Measurements from ENCODE around the gene IL1RAP.

IL1RAP gene

DNA sequence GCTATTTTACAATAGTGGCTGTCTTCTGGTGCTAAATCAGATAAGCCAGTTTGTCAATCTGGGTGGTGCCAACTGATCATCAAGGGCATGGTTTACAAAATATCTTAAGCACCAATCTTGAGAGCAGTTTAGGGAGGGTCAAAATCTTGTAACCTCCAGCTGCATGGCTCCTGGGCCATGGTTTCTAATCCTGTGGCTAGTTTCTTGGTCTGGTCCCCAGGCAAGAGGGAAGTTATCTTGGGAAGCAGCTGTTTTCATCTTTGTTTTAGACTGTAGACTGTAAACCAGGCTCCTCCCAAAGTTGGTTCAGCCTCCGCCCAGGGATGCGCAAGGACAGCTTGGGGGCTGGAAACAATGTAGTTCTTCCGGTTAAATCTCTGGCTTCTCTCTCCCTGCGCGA is 166.8 kb downstream of the IL1RAP start:
- DNase-seq: no peak

- DNase-seq: no peak
Observed at GRCh38 chr3:190684776-190685175, 170.9 kb downstream of the IL1RAP start.

DNA sequence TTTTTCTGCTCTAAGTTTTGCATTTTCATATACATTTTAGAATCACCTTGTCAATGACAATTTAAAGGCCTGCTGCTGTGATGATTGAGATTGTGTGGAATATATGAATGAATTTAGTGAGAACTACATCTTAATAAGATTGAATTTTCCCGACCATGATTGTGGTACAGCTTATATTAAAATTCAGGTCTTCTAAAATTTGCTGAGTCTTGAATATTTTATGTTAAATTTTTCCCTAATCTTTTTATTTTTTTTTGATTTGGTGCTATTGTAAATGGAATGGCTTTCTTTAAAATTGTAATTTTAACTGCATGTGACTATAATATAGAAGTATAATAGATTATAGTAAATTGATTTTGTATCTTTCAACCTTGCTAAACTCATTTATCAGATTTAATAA is 172.1 kb downstream of the IL1RAP start:
- no peak for DNase-seq

GRCh38 chr3:190690246-190690645 is 176.4 kb downstream of the IL1RAP start:
- DNase-seq: no peak

DNA sequence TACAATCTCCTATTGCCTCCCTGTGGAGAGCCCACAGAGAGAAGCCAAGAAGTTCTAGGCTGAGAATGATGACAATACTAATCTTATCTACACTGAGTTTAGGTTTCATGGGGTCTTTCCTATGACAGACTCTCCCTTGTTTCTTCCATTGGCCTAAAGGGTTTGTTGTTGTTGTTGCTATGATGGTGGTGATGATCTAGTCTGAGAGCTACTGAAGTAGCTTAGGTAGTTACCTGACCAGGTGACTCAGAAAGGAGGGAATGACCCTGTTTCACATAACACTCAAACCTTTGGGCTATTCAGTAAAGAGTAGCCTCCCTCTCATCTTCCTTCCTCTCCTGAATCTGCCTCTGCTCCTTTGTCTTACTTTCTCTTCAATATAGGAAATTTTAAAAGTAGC is 178.4 kb downstream of the IL1RAP start:
- DNase-seq: no peak

- DNase-seq: no peak
Observed at GRCh38 chr3:190694335-190695001, 180.6 kb downstream of the IL1RAP start.

DNA sequence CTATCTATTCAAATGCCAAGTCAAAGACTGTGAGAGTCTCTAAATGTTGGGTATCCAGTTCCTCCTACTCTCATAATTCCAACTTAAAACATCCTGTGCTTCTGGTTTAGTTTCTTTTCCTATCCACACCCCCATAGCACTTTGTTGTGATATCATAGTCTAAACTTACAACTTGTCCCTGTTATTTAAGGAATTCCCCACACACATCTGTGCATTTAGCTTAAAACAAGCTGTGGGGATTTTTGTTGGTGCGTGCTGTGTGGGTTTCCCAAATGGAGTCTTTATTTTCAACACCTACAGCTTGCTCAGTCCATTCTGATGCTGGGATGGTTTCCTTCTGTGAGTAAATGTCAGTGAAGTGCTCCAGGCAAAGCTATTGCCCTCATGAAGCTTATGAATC is 181.3 kb downstream of the IL1RAP start:
- no peak for DNase-seq

DNA sequence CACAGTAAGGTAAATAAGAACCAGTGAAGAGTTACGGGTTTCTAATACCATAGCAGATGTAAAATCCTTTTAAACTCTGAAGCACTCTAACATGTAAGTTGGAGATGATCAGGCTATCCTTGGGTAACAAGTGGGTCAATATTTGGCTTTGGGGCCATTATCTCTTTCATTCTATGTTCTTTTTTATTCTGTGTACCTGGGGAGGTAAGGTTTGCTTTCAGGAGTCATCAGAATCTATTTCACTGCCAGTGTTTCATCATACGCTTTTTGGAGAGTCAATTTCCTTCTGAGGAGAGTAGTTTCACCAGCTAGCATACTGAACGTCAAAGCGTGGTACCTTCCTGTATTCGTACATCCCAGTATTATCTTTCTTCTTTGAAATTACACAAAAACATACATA is 182.1 kb downstream of the IL1RAP start:
- DNase-seq: no peak

DNA sequence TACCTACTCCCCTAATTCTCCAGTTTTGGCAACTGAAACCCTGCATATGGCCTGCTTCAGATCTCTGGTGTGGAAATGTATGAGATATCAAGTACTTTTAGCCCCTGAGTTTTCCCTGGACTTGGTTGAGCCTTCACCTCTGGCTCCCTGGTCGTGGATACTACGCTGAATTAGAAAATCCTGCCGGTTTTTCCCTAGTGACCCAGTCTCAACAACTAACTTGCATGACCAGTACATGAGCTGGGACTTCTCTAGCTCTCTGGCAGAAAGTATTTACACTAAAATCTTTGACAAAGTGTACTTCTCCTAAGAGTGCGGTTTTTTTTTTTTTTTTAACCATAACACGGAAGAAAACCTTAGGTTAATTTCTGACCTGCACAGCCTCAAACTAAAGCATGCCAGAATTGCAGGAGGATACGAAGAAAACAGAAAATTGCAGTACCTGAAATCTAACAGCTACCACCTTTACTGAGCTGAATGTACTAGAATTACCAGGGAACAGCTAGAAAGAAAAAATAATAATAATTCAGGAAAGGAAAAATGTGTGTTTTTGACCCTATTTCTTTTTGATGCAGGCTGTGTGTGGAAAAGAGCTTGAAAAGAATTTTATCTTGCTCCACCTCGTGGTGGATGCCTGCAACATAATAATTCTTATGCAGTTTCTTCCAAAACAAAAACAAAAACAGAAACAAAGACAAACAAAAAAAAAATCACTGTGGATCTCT is 183.1 kb downstream of the IL1RAP start:
- no peak for DNase-seq

DNA sequence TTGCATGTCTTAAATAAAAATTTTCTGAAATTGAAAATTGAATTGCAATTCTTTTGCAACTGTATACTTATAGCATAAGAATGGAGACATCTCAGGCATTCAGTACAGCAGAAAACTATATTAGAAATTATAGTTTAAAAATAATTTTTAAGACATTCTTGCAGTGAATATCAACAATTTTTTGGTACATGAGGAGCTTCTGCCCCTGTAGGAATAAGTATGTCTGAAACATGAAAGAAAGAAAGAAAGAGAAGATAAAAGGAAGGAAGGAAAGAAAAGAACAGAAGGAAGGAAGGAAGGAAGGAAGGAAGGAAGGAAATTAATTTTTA is 183.6 kb downstream of the IL1RAP start:
- DNase-seq: no peak

DNA sequence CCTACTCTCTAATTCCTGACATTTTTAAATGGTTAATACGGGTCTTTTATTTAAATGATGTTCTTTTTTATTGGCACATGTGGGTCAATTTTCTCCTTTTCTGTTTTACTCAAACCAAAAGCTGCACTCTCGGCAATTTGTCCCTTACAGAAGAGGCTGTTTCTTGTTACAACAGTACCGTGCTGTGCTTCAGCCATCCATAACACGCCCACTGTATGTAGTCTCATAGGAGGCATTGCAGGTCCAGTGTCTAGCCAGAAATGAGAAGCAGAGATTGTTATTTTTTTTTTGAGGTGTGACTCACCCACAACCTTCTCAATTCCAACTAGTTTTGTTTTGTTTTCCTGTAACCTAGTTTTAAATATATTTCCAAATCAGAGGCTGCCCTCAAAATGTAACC is 184.0 kb downstream of the IL1RAP start:
- DNase-seq: no peak

DNA sequence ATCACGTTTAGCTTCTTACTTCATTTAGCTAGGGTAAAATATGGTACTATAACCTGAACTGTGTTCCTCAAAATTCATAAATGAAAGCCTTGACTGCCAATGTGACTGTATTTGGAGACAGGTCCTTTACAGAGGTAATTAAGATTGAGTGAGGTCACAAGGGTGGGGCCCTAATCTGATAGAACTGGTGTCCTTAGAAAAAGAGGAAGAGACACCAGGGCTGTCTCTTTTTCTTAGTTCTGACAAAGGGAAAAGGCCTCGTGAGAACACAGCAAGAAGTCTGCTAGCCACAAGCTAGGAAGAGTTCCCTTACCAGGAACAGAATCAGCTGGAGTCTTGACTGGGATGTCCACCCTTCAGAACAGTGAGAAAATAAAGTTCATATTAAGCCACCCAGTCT is 185.9 kb downstream of the IL1RAP start:
- no peak for DNase-seq

- no peak for DNase-seq
Observed at GRCh38 chr3:190701096-190701532, 187.2 kb downstream of the IL1RAP start.

GRCh38 chr3:190706582-190706981 is 192.7 kb downstream of the IL1RAP start:
- DNase-seq: no peak
